HCEC 1CT (cell line): ENCODE measurements around the gene UBL7.

ENCODE experiments used
- DNase-seq: peaks from one replicate; pipeline ENCODE4 v3.0.0-alpha.2; 2017

UBL7 gene

GRCh38 chr15:74422265-74422651 is 38.7 kb downstream of the UBL7 start:
- DNase-seq: no peak

- DNase-seq: no peak
Measured at GRCh38 chr15:74421302-74422245, 39.4 kb downstream of the UBL7 start.

DNA sequence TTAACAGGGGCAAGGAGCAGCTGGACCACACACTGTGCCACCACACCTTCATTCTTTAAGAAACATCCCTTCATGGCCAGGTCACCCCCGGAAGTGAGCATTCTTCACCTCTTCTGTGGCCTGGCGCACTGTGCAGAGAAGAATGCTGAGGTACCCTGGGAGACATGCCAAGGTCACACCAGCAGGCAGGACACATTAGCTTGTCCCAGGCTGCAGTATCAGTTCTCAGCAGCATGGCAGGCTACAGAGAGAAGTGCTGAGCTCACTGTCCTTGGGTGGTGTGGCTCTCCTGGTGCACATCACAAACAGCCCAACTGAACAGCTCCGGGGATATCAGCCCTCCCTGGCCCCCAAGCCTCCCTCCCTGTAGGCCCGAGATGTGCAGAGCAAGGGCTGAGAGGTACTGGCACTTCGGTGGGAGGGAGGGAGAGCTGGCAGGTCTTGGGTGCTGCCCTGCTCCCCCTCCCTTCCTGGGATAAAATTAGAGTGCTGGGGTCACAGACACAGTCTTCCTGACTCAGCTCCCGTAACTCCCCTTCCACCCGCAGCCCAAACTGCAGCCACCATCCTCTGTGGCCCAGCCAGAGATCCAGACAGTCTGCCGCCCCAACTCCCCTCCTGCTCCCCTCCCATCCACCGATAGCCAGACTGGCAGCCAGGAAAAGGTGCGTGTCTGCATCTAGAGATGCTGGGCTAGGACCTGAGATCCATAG is 40.6 kb downstream of the UBL7 start:
- peak; percentile 37 for DNase-seq

DNA sequence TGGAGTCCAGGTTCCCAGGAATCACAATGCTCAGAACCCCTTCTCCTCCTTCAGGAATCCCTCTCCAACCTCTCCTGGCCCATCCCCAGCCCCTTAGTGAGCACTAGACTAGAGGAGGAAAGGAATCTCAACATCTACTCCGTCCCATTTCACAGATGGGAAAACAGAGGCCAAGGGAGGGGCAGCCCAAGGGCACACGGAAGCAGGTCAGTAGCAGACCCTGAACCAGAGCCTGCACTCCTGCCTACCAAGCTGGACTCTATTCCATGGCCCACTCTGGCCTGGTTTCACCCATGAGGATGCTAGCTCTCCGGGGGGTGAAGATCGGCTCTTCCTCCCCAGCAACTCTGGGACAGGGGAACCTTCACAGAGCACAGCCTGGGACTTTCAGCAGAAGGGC is 41.5 kb downstream of the UBL7 start:
- DNase-seq: no peak

DNA sequence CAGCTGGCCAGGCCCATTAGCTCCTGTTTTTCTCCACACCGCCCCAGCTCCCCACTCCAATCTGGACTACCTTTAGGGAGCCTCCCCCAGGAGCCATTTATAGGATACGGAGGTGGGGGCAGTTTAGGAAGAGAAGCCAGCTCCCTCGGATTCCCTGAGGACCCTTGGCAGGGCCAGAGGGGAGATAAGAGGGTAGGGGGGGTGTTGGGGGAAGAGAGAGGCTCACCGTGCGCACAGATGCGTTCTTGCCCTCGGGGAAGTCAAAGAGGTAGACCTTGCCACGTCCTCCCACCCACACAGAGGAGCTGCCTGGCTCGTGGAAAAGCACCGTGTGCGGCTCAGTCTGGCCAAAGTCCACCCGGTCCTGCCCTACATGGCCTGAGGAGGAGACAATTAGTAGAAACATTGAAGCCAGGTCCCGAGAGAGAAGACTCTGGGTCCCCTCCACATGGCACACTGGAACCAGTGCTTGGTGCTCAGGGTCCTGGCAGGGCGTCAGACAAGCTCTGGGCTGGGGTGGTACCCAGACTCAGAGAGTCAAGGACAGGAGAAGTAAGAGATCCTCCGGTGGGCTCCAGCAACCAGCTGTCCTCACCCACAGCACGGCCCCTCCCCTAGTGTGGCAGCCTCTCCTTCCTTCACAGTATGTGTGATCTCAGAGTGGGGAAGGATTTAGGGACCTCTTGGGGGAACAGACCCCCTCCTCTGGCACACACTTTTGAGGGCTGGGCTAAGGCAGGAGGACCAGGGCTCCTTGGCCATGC is 42.2 kb downstream of the UBL7 start:
- no peak for DNase-seq

DNA sequence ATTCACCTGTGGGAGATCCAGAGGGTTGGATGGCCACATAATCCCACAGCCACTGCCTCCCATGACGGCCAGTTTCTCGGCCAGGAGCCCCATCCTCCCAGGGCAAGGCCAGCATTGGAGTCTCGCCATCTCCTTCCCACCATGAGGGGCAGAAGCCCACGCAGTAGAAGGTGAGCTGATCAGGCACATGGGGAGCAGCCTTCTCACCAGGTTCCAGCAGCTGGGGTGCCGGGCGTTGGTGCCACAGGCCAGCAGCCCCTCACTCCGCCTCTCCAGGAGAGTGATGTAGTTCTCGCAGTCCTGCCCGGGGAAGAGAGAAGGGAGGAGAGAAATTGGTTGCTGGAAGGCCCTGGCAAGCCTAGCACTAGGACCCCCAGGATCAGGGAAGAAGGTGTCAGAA is 43.3 kb downstream of the UBL7 start:
- DNase-seq: no peak

DNA sequence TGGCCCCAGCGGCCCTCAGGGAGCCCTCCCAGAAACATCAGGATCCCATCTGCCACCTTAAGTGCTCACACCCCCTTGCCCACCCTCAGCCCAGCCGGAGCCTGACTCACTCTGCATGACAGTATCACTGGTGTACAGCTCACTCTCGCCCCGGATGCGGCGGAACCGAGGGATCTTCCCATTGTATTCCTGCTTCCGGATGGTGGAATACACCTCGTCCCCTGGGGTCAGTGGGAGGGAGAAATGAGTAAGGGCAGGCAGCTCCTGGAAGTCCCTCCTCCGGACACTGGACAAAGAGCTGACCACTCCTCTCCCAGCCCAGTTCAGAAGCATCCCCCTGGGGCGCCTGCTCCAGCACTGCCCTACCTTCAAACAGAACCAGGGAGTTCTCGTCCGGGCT is 43.7 kb downstream of the UBL7 start:
- DNase-seq: peak; percentile 58

- no peak for DNase-seq
Measured at GRCh38 chr15:74415966-74416916, 44.7 kb downstream of the UBL7 start.

GRCh38 chr15:74414603-74415338 is 46.2 kb downstream of the UBL7 start:
- DNase-seq: no peak

- no peak for DNase-seq
Measured at GRCh38 chr15:74414081-74414580, 46.8 kb downstream of the UBL7 start.

GRCh38 chr15:74413350-74414080 is 47.4 kb downstream of the UBL7 start:
- no peak for DNase-seq

DNA sequence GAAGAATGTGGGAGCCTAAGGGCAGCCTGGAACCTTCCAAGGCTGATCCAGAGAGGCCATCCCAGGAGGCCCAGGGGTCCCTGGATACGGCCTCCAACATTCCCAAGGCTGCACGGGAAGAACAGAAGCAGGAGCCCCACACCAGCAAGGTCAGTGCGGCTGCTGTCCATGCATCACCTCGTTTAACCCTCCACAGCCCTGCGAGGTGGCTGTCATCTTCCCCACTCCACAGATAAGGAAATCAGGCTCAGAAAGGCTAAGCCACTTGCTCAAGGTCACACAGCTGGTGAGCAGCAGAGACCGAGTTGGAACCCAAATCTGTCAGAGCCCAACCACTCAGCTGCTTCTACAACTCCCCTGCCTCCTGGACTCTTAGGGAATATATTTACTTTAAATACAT is 48.8 kb downstream of the UBL7 start:
- DNase-seq: no peak

- no peak for DNase-seq
Measured at GRCh38 chr15:74411686-74412085, 49.3 kb downstream of the UBL7 start.

DNA sequence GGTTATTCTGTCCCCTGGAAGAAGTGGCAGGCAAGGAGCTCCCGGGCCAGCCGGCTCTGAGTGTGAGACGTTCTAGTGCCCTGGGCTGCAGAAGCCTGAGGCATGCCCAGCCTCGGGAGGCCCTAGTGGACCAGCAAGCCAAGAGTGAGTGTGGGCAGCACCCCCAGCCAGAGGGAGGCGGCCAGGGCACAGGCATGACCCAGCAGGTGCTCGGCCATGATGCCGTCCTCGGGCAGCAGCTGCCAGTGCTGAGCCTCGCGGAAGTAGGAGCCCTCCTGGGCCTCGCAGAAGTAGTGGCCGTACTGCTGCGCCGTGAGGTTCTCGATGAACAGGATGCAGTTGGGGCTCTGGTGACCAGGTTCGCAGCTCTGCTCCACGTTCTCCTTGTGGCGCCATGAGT is 50.5 kb downstream of the UBL7 start:
- DNase-seq: no peak

DNA sequence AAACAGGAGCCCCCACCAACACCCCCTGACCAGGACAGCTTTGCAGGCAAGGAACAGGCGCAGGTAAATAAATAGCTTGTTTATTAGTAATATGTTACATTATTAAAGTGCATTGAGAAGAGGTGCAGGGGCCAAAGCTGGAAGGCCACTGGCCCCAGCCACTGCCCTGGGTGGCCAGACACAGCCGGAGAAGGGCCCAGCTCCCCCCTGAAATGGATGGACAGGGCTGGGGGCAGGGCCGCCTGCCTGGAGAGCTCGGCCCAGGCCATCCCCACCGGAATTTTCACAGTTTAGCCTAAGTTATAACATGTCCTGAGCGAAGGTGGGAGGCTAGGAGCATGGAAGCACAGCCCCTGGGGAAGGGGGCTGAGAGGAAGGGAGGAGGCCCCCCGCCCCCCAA is 51.7 kb downstream of the UBL7 start:
- DNase-seq: no peak

- no peak for DNase-seq
Measured at GRCh38 chr15:74408815-74409214, 52.1 kb downstream of the UBL7 start.

DNA sequence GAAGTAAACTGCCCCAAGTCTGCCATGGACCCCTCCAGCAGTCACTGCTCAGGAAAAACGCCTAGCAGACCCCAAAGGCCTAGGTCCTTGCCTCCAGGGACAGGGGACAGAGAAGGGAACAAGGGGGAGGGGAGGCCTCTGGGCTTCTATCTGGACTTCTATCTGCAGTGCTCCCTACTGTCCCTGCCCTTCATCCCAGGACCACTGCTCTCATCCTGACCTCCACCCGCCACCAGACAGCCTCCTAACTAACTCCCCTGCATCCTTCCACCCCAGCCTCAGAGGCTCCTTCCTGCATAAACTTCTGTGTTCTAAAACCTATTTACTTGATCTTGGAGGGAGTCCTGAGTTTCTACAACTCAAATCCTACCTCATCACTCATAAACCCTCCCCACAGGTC is 52.6 kb downstream of the UBL7 start:
- DNase-seq: no peak

- DNase-seq: peak; percentile 94
Measured at GRCh38 chr15:74406992-74407705, 53.8 kb downstream of the UBL7 start.

GRCh38 chr15:74406517-74406916 is 54.4 kb downstream of the UBL7 start:
- DNase-seq: no peak

DNA sequence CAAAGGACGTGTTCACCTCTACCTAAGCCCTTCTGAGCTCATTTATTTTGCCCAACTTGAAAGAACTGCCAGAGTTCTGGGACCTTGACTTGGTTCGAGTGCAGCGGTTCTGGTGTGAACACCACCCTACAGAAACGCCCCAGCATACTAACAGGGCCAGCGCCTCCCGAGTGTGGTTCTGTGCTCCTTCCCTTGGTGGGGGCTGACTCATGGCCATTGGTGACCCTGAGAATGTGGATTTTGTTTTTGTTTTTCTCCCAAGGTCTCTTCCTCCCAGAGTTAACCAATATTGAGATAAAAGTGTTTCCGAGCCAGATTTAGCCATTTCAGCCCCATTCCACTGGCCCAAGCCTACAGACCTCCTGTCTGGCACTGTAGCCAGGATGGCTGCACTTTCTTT is 55.1 kb downstream of the UBL7 start:
- DNase-seq: no peak
